ENCODE results near the gene AP5S1. TPM values are rescaled to one million over a fixed set of nuclear protein-coding genes. Genes with fewer than 3 reads are reported as not detected.
A peak's percentile ranks its signal among the peaks of the same experiment; 100 is the strongest.

Gene AP5S1
- total and polyA plus RNA-seq, 9 of the 15 experiments (the other 6 are each of a cell fraction or from before 2014, with no cell fraction given), result 2.6 to 8.8 (median 4.4) TPM

GRCh38 chr20:3846740-3847428, 26.5 kb downstream of the AP5S1 start, which contains the start of gene MAVS (continued):
- TF ChIP-seq ZNF277 (CRISPR knock-in tag; IDR thresholded peaks at IDR 0.05; ENCODE audit: borderline replicate concordance), result no peak
- TF ChIP-seq ZBTB5 (IDR thresholded peaks at IDR 0.05), result no peak
- no peak for TF ChIP-seq SFPQ (IDR thresholded peaks at IDR 0.05; ENCODE audit: low read depth, low read length)
- TF ChIP-seq TCFL5 (CRISPR knock-in tag; conservative IDR thresholded peaks at IDR 0.05), result no peak
- TF ChIP-seq TCF7 (IDR thresholded peaks at IDR 0.05; ENCODE audit: borderline replicate concordance), result no peak
- TF ChIP-seq SMARCA5 (IDR thresholded peaks at IDR 0.05), result no peak
- no peak for TF ChIP-seq HNRNPUL1 (IDR thresholded peaks at IDR 0.05; ENCODE audit: low read length)
- TF ChIP-seq FOXP4 (CRISPR knock-in tag; IDR thresholded peaks at IDR 0.05; ENCODE audit: borderline replicate concordance), result 0 out of 2 replicates have a peak, but pooled peaks have one; percentile 49
- no peak for TF ChIP-seq CLOCK (CRISPR knock-in tag; IDR thresholded peaks at IDR 0.05; ENCODE audit: borderline replicate concordance)
- TF ChIP-seq ZBTB11 (CRISPR knock-in tag; IDR thresholded peaks at IDR 0.05), result peak in 1 of 3 experiments; percentile 39; a peak in 1 of 6 replicates

All from K562 (cell line).